Large intestine (tissue), 3 donors: ENCODE measurements around the gene CYP27B1. TPM values are rescaled to one million over a fixed set of nuclear protein-coding genes. Genes with fewer than 3 reads are reported as not detected.

Source experiments
- DNase-seq, 2 donors: peaks; one replicate each; pipeline versions ENCODE4 v3.0.0 to v3.0.0-alpha.2; 2013
- H3K27ac ChIP-seq: one replicate; pipeline ENCODE4 v1.5.1; 2013; ENCODE audit warnings: low read length
- H3K27me3 ChIP-seq: 2 replicates; pipeline ENCODE4 v1.6.1; 2013; ENCODE audit warnings: low read length; ENCODE audit not compliant: control insufficient read depth, insufficient read depth
- H3K36me3 ChIP-seq: 2 replicates; pipeline ENCODE4 v1.6.1; 2013; ENCODE audit warnings: low read length; ENCODE audit not compliant: control insufficient read depth, insufficient read depth
- H3K4me1 ChIP-seq: one replicate; pipeline ENCODE4 v1.6.1; 2013; ENCODE audit warnings: low read length; ENCODE audit not compliant: control insufficient read depth, insufficient read depth
- H3K4me3 ChIP-seq: one replicate; pipeline ENCODE4 v1.5.1; 2013; ENCODE audit warnings: low read length
- H3K9me3 ChIP-seq: one replicate; pipeline ENCODE4 v1.6.1; 2013; ENCODE audit warnings: mild to moderate bottlenecking, low read depth, low read length, moderate library complexity; ENCODE audit not compliant: control insufficient read depth
- WGBS: methylation state at CpG from one replicate; pipeline ENCODE4 v1.1.5; 2013; ENCODE audit warnings: low lambda C conversion rate; ENCODE audit not compliant: insufficient coverage; 5-methylcytosine and 5-hydroxymethylcytosine counted together
- polyA plus RNA-seq: library from polyadenylated mRNA; unstranded; fragments of 120-200 nt; gene quantifications from one replicate; pipeline ENCODE4 v1.2.1, GENCODE V29; 2013

Gene CYP27B1
- polyA plus RNA-seq, 1 donor, result 1.8 TPM

GRCh38 chr12:57808351-57808750 lies 41.5 kb upstream of the CYP27B1 start:
- H3K9me3 ChIP-seq, result no peaks in the 10 kb centered on the region
- no peak for DNase-seq
- no CpG with 5 or more reads among the region's 5 CpGs for WGBS
- H3K4me1 ChIP-seq, result no peaks in the 10 kb centered on the region
- H3K36me3 ChIP-seq, result peaks cover 57% of the 10 kb centered on the region
- no peak overlapping the region for H3K27ac ChIP-seq
- H3K4me3 ChIP-seq, result no peak overlapping the region
- no peaks in the 10 kb centered on the region for H3K27me3 ChIP-seq

DNA sequence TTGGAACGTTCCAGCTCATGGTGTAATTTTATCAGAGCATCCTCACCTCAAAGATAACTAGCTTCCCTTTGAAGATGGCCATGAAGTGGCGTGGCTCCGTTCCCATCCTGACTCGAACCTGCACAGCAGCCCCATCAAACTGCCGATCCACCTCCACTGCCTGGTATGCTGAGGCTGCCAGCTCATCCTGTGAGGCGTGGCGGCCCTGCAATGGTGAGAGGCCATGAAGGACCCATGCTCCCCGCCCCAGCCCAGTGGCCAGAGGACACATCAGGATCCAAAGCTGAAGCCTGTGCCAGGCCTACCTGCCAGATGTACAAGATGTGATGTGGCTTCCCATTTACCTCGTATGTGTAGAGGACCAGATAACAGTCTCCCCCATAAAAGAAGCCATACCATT lies 40.4 kb upstream of the CYP27B1 start:
- WGBS, result no CpG with 5 or more reads among the region's 9 CpGs
- peaks cover 63% of the 10 kb centered on the region for H3K36me3 ChIP-seq
- H3K27ac ChIP-seq, result no peak overlapping the region
- H3K27me3 ChIP-seq, result no peaks in the 10 kb centered on the region
- DNase-seq, result no peak
- no peaks in the 10 kb centered on the region for H3K9me3 ChIP-seq
- H3K4me1 ChIP-seq, result no peaks in the 10 kb centered on the region
- H3K4me3 ChIP-seq, result no peak overlapping the region

DNA sequence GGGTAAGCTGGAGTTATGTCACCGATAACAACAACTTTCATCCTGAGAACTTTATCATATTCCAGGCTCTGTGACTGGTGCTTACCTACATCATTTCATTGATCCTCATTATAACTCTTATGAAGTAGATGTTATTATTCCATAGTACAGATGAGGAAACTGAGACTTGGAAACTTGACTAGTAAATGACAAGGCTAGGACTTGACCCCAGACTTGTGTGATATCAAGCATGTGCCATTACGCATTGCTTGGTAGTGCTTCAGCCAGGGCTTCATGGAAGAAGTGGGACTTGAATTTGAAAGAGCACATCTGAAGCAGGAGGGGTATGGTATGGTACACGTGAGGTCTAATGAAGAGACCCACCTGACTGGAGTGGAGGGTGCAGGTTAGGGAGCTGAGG lies 39.8 kb upstream of the CYP27B1 start:
- Histone ChIP-seq H3K4me1 (no peaks in the 10 kb centered on the region), H3K36me3 (peaks cover 63% of the 10 kb centered on the region), H3K27me3 (no peaks in the 10 kb centered on the region), H3K9me3 (no peaks in the 10 kb centered on the region), H3K27ac (no peak overlapping the region), H3K4me3 (no peak overlapping the region)
- no peak for DNase-seq
- WGBS, result 100% methylated on average over 1 of the region's 3 CpGs

GRCh38 chr12:57803319-57803893 lies 36.5 kb upstream of the CYP27B1 start:
- no peak overlapping the region for H3K27ac ChIP-seq

GRCh38 chr12:57802607-57803006 lies 35.7 kb upstream of the CYP27B1 start:
- no CpG with 5 or more reads among the region's 1 CpG for WGBS
- DNase-seq, result no peak
- Histone ChIP-seq H3K9me3 (no peaks in the 10 kb centered on the region), H3K4me3 (no peak overlapping the region), H3K27me3 (no peaks in the 10 kb centered on the region), H3K4me1 (no peaks in the 10 kb centered on the region), H3K27ac (no peak overlapping the region), H3K36me3 (peaks cover 44% of the 10 kb centered on the region)

More at GRCh38 chr12:57803319-57803893, 36.5 kb upstream of the CYP27B1 start:
- no peaks in the 10 kb centered on the region for H3K27me3 ChIP-seq
- no peak overlapping the region for H3K4me3 ChIP-seq
- DNase-seq, result no peak
- no peaks in the 10 kb centered on the region for H3K4me1 ChIP-seq
- no peaks in the 10 kb centered on the region for H3K9me3 ChIP-seq
- WGBS, result no CpG with 5 or more reads among the region's 9 CpGs
- peaks cover 50% of the 10 kb centered on the region for H3K36me3 ChIP-seq

GRCh38 chr12:57800965-57801364 lies 34.1 kb upstream of the CYP27B1 start:
- no peaks in the 10 kb centered on the region for H3K4me1 ChIP-seq
- DNase-seq, result no peak
- peaks cover 50% of the 10 kb centered on the region for H3K36me3 ChIP-seq
- H3K27ac ChIP-seq, result no peak overlapping the region
- no peak overlapping the region for H3K4me3 ChIP-seq
- no peaks in the 10 kb centered on the region for H3K9me3 ChIP-seq
- H3K27me3 ChIP-seq, result no peaks in the 10 kb centered on the region
- 100% methylated on average over 1 of the region's 3 CpGs for WGBS

DNA sequence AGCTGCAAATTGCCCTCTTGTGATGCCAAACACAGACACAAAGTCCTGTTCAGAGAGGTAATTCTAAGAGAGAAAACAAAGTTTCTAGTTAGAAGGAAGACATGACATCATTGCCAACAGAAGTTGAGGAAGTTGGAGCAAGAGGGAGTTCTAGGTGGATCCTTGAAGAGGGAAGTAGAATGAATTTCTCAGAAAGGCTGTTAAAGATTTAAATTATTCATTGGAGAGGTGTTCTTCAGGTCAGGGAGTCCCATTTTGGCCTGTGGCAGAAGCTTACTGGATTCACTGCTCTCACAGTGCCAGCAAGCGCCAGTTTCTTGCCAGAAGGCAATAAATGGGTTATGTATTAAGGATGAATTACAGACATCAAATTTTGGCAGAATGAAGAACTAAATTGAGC lies 31.1 kb upstream of the CYP27B1 start:
- no peaks in the 10 kb centered on the region for H3K4me1 ChIP-seq
- H3K27me3 ChIP-seq, result no peaks in the 10 kb centered on the region
- H3K36me3 ChIP-seq, result peaks cover 61% of the 10 kb centered on the region
- no CpG with 5 or more reads among the region's 1 CpG for WGBS
- H3K9me3 ChIP-seq, result no peaks in the 10 kb centered on the region
- H3K27ac ChIP-seq, result no peak overlapping the region
- DNase-seq, result no peak
- no peak overlapping the region for H3K4me3 ChIP-seq

DNA sequence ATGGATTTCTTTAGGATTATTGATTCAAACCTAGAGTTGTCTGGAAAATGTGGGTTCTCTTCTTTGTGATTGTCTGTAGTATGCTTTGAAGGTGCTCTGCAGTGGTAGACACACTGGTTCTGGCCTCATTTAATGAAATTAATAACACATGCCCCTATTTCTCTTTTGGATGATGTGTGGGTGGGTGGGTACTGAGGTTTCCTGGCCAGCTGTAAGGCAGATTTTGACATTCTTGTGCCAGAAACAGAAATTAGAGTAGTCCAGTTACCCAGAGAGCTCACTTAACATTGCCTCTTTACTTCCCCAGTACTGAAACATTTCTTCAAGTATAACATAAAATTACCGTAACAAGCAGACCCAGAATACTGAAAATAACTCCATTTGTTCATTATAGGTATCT lies 30.1 kb upstream of the CYP27B1 start:
- Histone ChIP-seq H3K27me3 (no peaks in the 10 kb centered on the region), H3K27ac (no peak overlapping the region), H3K36me3 (peaks cover 63% of the 10 kb centered on the region), H3K4me3 (no peak overlapping the region), H3K4me1 (no peaks in the 10 kb centered on the region), H3K9me3 (no peaks in the 10 kb centered on the region)
- no peak for DNase-seq
- 100% methylated on average over 1 of the region's 1 CpG for WGBS

DNA sequence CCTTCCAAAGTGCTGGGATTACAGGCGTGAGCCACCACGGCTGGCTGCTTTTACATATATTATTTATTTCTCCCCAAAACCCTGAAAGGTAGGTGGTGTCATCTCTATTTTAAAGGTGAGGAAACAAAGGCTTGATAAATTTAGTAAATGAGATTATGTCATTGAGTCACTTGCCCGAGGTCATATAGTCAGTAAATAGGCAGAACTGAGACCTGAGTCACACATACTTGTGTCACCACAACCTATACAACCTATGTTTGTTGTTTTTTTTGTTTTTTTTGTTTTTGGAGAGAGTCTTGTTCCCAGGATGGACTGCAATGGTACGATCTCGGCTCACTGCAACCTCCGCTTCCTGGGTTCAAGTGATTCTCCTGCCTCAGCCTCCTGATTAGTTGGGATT lies 28.5 kb upstream of the CYP27B1 start:
- H3K4me3 ChIP-seq, result no peak overlapping the region
- no peak for DNase-seq
- 100% methylated on average over 1 of the region's 6 CpGs for WGBS
- H3K9me3 ChIP-seq, result no peaks in the 10 kb centered on the region
- H3K27me3 ChIP-seq, result no peaks in the 10 kb centered on the region
- no peaks in the 10 kb centered on the region for H3K4me1 ChIP-seq
- no peak overlapping the region for H3K27ac ChIP-seq
- peaks cover 62% of the 10 kb centered on the region for H3K36me3 ChIP-seq

- no peaks in the 10 kb centered on the region for H3K4me1 ChIP-seq
- H3K36me3 ChIP-seq, result peaks cover 58% of the 10 kb centered on the region
- H3K27me3 ChIP-seq, result no peaks in the 10 kb centered on the region
- H3K4me3 ChIP-seq, result no peak overlapping the region
- no peak overlapping the region for H3K27ac ChIP-seq
- no peak for DNase-seq
- no CpG with 5 or more reads among the region's 1 CpG for WGBS
- H3K9me3 ChIP-seq, result no peaks in the 10 kb centered on the region
Observed at GRCh38 chr12:57793920-57794319, 27.0 kb upstream of the CYP27B1 start.

GRCh38 chr12:57783861-57784260 lies 17.0 kb upstream of the CYP27B1 start:
- no peaks in the 10 kb centered on the region for H3K9me3 ChIP-seq
- no peak for DNase-seq
- H3K27ac ChIP-seq, result no peak overlapping the region
- H3K4me3 ChIP-seq, result no peak overlapping the region
- 70% methylated on average over 1 of the region's 11 CpGs for whole genome bisulfite sequencing
- peaks cover 28% of the 10 kb centered on the region for H3K36me3 ChIP-seq
- H3K4me1 ChIP-seq, result peaks cover 10% of the 10 kb centered on the region
- no peaks in the 10 kb centered on the region for H3K27me3 ChIP-seq
